Measurements from ENCODE around the gene RNF217. TPM values are rescaled to one million over a fixed set of nuclear protein-coding genes. Genes with fewer than 3 reads are reported as not detected.

The RNF217 gene
- total RNA-seq, 1 donor from 2014 or later, result 50.7 TPM

- DNase-seq (ENCODE audit: low spot score), result no peak
- Mint-ChIP-seq H3K27ac (ENCODE audit: unreplicated experiment) (no peak overlapping the region), H3K9me3 (ENCODE audit: unreplicated experiment) (no peaks in the 10 kb centered on the region), H3K4me1 (ENCODE audit: unreplicated experiment) (no peaks in the 10 kb centered on the region), H3K36me3 (ENCODE audit: low read depth, unreplicated experiment) (no peaks in the 10 kb centered on the region), H3K27me3 (ENCODE audit: unreplicated experiment) (no peaks in the 10 kb centered on the region), H3K4me3 (ENCODE audit: unreplicated experiment) (no peak overlapping the region)
- TF ChIP-seq, protein P1, sequence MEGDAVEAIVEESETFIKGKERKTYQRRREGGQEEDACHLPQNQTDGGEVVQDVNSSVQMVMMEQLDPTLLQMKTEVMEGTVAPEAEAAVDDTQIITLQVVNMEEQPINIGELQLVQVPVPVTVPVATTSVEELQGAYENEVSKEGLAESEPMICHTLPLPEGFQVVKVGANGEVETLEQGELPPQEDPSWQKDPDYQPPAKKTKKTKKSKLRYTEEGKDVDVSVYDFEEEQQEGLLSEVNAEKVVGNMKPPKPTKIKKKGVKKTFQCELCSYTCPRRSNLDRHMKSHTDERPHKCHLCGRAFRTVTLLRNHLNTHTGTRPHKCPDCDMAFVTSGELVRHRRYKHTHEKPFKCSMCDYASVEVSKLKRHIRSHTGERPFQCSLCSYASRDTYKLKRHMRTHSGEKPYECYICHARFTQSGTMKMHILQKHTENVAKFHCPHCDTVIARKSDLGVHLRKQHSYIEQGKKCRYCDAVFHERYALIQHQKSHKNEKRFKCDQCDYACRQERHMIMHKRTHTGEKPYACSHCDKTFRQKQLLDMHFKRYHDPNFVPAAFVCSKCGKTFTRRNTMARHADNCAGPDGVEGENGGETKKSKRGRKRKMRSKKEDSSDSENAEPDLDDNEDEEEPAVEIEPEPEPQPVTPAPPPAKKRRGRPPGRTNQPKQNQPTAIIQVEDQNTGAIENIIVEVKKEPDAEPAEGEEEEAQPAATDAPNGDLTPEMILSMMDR (IDR thresholded peaks at IDR 0.05; ENCODE audit: unreplicated experiment), result no peak
Measured at GRCh38 chr6:124943658-124944057, 18.6 kb upstream of the RNF217 start.

GRCh38 chr6:124947971-124948451 is 14.2 kb upstream of the RNF217 start:
- no peak for DNase-seq (ENCODE audit: low spot score)
- Mint-ChIP-seq H3K27ac (ENCODE audit: unreplicated experiment) (no peak overlapping the region), H3K4me3 (ENCODE audit: unreplicated experiment) (no peak overlapping the region), H3K27me3 (ENCODE audit: unreplicated experiment) (no peaks in the 10 kb centered on the region), H3K36me3 (ENCODE audit: low read depth, unreplicated experiment) (no peaks in the 10 kb centered on the region), H3K4me1 (ENCODE audit: unreplicated experiment) (no peaks in the 10 kb centered on the region), H3K9me3 (ENCODE audit: unreplicated experiment) (no peaks in the 10 kb centered on the region)
- TF ChIP-seq, protein P1 (IDR thresholded peaks at IDR 0.05; ENCODE audit: unreplicated experiment), result no peak

DNA sequence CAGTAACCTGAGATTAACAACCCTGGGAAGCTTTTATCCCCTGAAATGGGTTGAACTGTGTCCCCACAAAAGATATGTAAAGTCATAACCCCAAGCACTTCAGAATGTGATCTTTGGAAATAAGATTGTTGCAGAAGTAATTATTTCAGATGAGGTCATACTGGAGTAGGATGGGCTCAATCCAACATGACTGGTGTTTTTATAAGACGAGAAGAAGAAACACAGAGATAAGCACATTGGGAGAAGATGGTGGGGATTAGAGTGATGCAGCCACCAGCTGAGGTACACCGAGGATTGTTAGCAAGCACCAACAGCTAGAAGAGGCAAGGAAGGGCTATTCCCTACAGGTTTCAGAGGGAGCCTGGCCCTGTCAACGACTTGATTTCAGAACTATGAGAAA is 12.5 kb upstream of the RNF217 start:
- H3K36me3 Mint-ChIP-seq (ENCODE audit: low read depth, unreplicated experiment), result peaks cover 1% of the 10 kb centered on the region
- no peak for DNase-seq (ENCODE audit: low spot score)
- no peak overlapping the region for H3K4me3 Mint-ChIP-seq (ENCODE audit: unreplicated experiment)
- H3K4me1 Mint-ChIP-seq (ENCODE audit: unreplicated experiment), result peaks cover under 1% of the 10 kb centered on the region
- peaks cover under 1% of the 10 kb centered on the region for H3K27me3 Mint-ChIP-seq (ENCODE audit: unreplicated experiment)
- no peaks in the 10 kb centered on the region for H3K9me3 Mint-ChIP-seq (ENCODE audit: unreplicated experiment)
- no peak overlapping the region for H3K27ac Mint-ChIP-seq (ENCODE audit: unreplicated experiment)
- TF ChIP-seq, protein P1 (IDR thresholded peaks at IDR 0.05; ENCODE audit: unreplicated experiment), result no peak

DNA sequence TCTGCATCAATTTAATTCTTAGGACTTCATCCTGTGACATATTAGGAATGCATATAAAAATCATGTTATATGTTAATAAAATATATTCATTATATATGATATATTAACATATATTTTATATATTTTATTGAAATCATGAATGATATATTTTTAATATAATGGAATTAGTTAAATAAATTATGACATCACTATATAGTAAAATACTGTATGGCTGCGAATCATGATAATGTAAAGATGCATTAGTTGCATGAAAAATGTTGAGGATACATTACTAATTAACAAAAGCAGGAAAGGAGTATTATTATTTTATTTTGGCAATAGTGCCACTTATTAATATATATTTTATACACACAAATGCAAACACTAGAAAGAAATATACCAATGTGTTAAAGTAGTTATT is 8.4 kb upstream of the RNF217 start:
- Mint-ChIP-seq H3K27me3 (ENCODE audit: unreplicated experiment) (peaks cover 4% of the 10 kb centered on the region), H3K4me3 (ENCODE audit: unreplicated experiment) (no peak overlapping the region), H3K4me1 (ENCODE audit: unreplicated experiment) (peaks cover 11% of the 10 kb centered on the region), H3K27ac (ENCODE audit: unreplicated experiment) (no peak overlapping the region), H3K36me3 (ENCODE audit: low read depth, unreplicated experiment) (peaks cover 8% of the 10 kb centered on the region), H3K9me3 (ENCODE audit: unreplicated experiment) (no peaks in the 10 kb centered on the region)
- TF ChIP-seq, protein P1 (IDR thresholded peaks at IDR 0.05; ENCODE audit: unreplicated experiment), result no peak
- DNase-seq (ENCODE audit: low spot score), result no peak

DNA sequence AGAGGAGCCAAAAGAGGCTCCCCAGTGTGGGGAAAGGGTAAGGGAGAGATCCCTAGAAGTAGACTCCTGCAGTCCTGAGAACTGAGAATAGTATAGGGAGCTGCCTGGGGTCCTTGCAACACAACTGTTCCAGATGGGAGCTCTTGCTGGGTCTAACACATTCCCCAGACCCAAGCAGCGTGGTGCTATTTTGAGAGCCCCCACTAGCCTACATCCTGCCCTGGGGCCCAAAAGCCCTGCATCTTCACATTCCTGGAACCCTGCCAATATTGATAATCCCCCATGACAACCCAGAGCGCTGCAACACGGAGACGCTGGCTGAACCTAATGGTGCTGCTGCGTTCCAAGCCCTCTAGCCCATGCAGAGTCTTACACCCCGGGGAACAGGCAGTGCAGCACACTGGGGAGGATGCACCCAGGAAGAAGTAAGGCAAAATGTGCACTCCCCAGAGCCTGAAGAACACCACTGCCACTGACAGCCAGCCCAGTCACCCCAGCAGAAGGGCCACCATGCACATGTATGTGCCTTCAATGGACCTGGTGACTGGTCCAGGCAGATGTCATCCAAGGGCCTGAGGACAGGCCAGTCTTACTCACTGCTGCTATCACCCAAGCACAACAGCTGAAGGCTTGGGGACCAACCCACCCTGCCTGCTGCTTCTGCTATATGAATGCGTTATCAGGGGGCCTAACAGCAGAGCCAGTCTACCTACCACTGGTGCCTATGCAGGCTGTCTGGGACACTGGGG is 7.0 kb upstream of the RNF217 start:
- Mint-ChIP-seq H3K4me1 (ENCODE audit: unreplicated experiment) (peaks cover 12% of the 10 kb centered on the region), H3K27me3 (ENCODE audit: unreplicated experiment) (peaks cover 5% of the 10 kb centered on the region), H3K4me3 (ENCODE audit: unreplicated experiment) (no peak overlapping the region), H3K9me3 (ENCODE audit: unreplicated experiment) (no peaks in the 10 kb centered on the region), H3K36me3 (ENCODE audit: low read depth, unreplicated experiment) (peaks cover 8% of the 10 kb centered on the region), H3K27ac (ENCODE audit: unreplicated experiment) (no peak overlapping the region)
- TF ChIP-seq, protein P1 (IDR thresholded peaks at IDR 0.05; ENCODE audit: unreplicated experiment), result no peak
- no peak for DNase-seq (ENCODE audit: low spot score)

Measured in endothelial cell (in vitro differentiated cells).